Osteocyte (in vitro differentiated cells): ENCODE data around the gene DPH6. TPM values are rescaled to one million over a fixed set of nuclear protein-coding genes. Genes with fewer than 3 reads are reported as not detected.

ENCODE experiments used
- DNase-seq: peaks from one replicate; pipeline ENCODE4 v3.0.0; 2021; ENCODE audit warnings: mixed read lengths; ENCODE audit not compliant: unreplicated experiment; ENCODE audit errors: extremely low spot score
- H3K27ac Mint-ChIP-seq: one replicate; pipeline ENCODE4 v1.8.0; 2021; ENCODE audit warnings: mild to moderate bottlenecking, mixed read lengths; ENCODE audit not compliant: unreplicated experiment
- H3K27me3 Mint-ChIP-seq: one replicate; pipeline ENCODE4 v1.8.0; 2021; ENCODE audit warnings: mixed read lengths; ENCODE audit not compliant: unreplicated experiment
- H3K36me3 Mint-ChIP-seq: one replicate; pipeline ENCODE4 v1.8.0; 2021; ENCODE audit warnings: mixed read lengths; ENCODE audit not compliant: unreplicated experiment
- H3K4me1 Mint-ChIP-seq: one replicate; pipeline ENCODE4 v1.8.0; 2021; ENCODE audit warnings: mixed read lengths; ENCODE audit not compliant: unreplicated experiment
- H3K4me3 Mint-ChIP-seq: one replicate; pipeline ENCODE4 v1.8.0; 2021; ENCODE audit warnings: mild to moderate bottlenecking, moderate library complexity, mixed read lengths; ENCODE audit not compliant: unreplicated experiment
- H3K9me3 Mint-ChIP-seq: one replicate; pipeline ENCODE4 v1.8.0; 2021; ENCODE audit warnings: mixed read lengths; ENCODE audit not compliant: unreplicated experiment
- CTCF ChIP-seq: fragments of 200-600 bp; sonication (generic); IDR thresholded peaks from 2 replicates; pipeline ENCODE4 v1.5.0; 2021; ENCODE audit warnings: antibody characterized with exemption, mild to moderate bottlenecking, moderate library complexity
- total RNA-seq: library from RNA; stranded (reverse); gene quantifications from 2 replicates; pipeline ENCODE4 v1.2.1, GENCODE V29; 2021

DPH6 gene
- total RNA-seq, 1 donor from 2014 or later = 14.3 TPM

GRCh38 chr15:35427091-35427490, 118.9 kb downstream of the DPH6 start:
- no peak for DNase-seq
- Mint-ChIP-seq H3K4me1 (peaks cover 19% of the 10 kb centered on the region), H3K36me3 (peaks cover 3% of the 10 kb centered on the region), H3K27ac (peak overlapping the region; percentile 75), H3K27me3 (no peaks in the 10 kb centered on the region), H3K9me3 (peaks cover 18% of the 10 kb centered on the region), H3K4me3 (no peak overlapping the region)
- TF ChIP-seq CTCF = no peak

GRCh38 chr15:35410775-35411174, 135.2 kb downstream of the DPH6 start:
- no peaks in the 10 kb centered on the region for H3K27me3 Mint-ChIP-seq
- peaks cover 5% of the 10 kb centered on the region for H3K9me3 Mint-ChIP-seq
- no peaks in the 10 kb centered on the region for H3K36me3 Mint-ChIP-seq
- H3K4me3 Mint-ChIP-seq = no peak overlapping the region
- H3K27ac Mint-ChIP-seq = no peak overlapping the region
- TF ChIP-seq CTCF = no peak
- DNase-seq = no peak
- no peaks in the 10 kb centered on the region for H3K4me1 Mint-ChIP-seq

GRCh38 chr15:35399901-35400300, 146.1 kb downstream of the DPH6 start:
- DNase-seq = no peak
- TF ChIP-seq CTCF = no peak
- H3K36me3 Mint-ChIP-seq = no peaks in the 10 kb centered on the region
- no peaks in the 10 kb centered on the region for H3K9me3 Mint-ChIP-seq
- no peak overlapping the region for H3K27ac Mint-ChIP-seq
- no peaks in the 10 kb centered on the region for H3K4me1 Mint-ChIP-seq
- no peak overlapping the region for H3K4me3 Mint-ChIP-seq
- H3K27me3 Mint-ChIP-seq = no peaks in the 10 kb centered on the region

GRCh38 chr15:35397027-35397426, 148.9 kb downstream of the DPH6 start:
- Mint-ChIP-seq H3K27ac (no peak overlapping the region), H3K4me3 (no peak overlapping the region), H3K27me3 (no peaks in the 10 kb centered on the region), H3K36me3 (no peaks in the 10 kb centered on the region), H3K9me3 (peaks cover 3% of the 10 kb centered on the region), H3K4me1 (peaks cover 2% of the 10 kb centered on the region)
- no peak for TF ChIP-seq CTCF
- no peak for DNase-seq

- no peaks in the 10 kb centered on the region for H3K36me3 Mint-ChIP-seq
- H3K27me3 Mint-ChIP-seq = no peaks in the 10 kb centered on the region
- no peak overlapping the region for H3K27ac Mint-ChIP-seq
- no peak overlapping the region for H3K4me3 Mint-ChIP-seq
- peaks cover 2% of the 10 kb centered on the region for H3K4me1 Mint-ChIP-seq
- DNase-seq = no peak
- H3K9me3 Mint-ChIP-seq = peaks cover 7% of the 10 kb centered on the region
- no peak for TF ChIP-seq CTCF
These were observed 151.5 kb downstream of the DPH6 start for GRCh38 chr15:35394416-35394815.
